Stomach (tissue), 4 donors: Measurements from ENCODE around the gene MYO10.
"Not testable (repeated sequence)": the region's sequence is repeated elsewhere in the genome, so short reads cannot be mapped to it uniquely, and the experiment has no call there.

Experiments used
- EP300 ChIP-seq: sonication (generic); formaldehyde crosslinking; IDR thresholded peaks from one replicate; pipeline ENCODE4 v1.6.1; 2017; ENCODE audit warnings: antibody characterized with exemption
- TF ChIP-seq, protein P1 (sequence below), 7 experiments: fragments of 450-650 bp in 4 of 7; fragments of 200-600 bp in 3 of 7; sonication (generic) in 3 of 7; IDR thresholded peaks; one replicate each; pipeline ENCODE4 v1.5.1; 2016 to 2019; ENCODE audit warnings: antibody characterized with exemption in 7 of 7, control low read depth in 2 of 7, mild to moderate bottlenecking in 1 of 7

DNA sequence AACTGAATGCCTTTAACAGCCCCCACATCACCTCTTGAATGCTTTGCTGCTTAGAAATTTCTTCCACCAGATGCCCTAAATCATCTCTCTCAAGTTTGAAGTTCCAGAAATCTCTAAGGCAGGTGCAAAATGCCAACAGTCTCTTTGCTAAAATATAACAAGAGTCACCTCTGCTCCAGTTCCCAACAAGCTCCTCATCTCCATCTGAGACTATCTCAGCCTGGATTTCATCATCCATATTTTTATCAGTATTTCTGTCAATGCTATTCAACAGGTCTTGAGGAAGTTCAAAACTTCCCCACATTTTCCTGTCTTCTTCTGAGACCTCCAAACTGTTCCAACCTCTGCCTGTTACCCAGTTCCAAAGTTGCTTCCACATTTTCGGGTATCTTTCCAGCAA, 61.7 kb downstream of the MYO10 start:
- TF ChIP-seq, protein P1, sequence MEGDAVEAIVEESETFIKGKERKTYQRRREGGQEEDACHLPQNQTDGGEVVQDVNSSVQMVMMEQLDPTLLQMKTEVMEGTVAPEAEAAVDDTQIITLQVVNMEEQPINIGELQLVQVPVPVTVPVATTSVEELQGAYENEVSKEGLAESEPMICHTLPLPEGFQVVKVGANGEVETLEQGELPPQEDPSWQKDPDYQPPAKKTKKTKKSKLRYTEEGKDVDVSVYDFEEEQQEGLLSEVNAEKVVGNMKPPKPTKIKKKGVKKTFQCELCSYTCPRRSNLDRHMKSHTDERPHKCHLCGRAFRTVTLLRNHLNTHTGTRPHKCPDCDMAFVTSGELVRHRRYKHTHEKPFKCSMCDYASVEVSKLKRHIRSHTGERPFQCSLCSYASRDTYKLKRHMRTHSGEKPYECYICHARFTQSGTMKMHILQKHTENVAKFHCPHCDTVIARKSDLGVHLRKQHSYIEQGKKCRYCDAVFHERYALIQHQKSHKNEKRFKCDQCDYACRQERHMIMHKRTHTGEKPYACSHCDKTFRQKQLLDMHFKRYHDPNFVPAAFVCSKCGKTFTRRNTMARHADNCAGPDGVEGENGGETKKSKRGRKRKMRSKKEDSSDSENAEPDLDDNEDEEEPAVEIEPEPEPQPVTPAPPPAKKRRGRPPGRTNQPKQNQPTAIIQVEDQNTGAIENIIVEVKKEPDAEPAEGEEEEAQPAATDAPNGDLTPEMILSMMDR (IDR thresholded peaks at IDR 0.05) = not testable (repeated sequence)
- not testable (repeated sequence) for TF ChIP-seq EP300
